Suppressor macrophage treated with lipopolysaccharide for 4 hours (primary cell): ENCODE results near the gene WLS.

Experiments
- DNase-seq: peaks from one replicate; pipeline ENCODE4 v3.0.0-alpha.2; 2020

WLS gene

GRCh38 chr1:68128820-68129219 is 103.5 kb downstream of the WLS start:
- DNase-seq: no peak

- DNase-seq: no peak
These were observed 104.2 kb downstream of the WLS start for GRCh38 chr1:68128157-68128556.

- no peak for DNase-seq
These were observed 110.8 kb downstream of the WLS start for GRCh38 chr1:68121536-68121935.

- DNase-seq: peak; percentile 78
These were observed 112.1 kb downstream of the WLS start for GRCh38 chr1:68120136-68120791.

GRCh38 chr1:68119445-68119844 is 112.9 kb downstream of the WLS start:
- DNase-seq: no peak

GRCh38 chr1:68117416-68117815 is 114.9 kb downstream of the WLS start:
- DNase-seq: no peak

GRCh38 chr1:68116643-68117235 is 115.6 kb downstream of the WLS start:
- DNase-seq: peak; percentile 62

- no peak for DNase-seq
These were observed 117.0 kb downstream of the WLS start for GRCh38 chr1:68115308-68115707.

- DNase-seq: no peak
These were observed 118.4 kb downstream of the WLS start for GRCh38 chr1:68113966-68114365.

- no peak for DNase-seq
These were observed 119.5 kb downstream of the WLS start for GRCh38 chr1:68112835-68113243.

GRCh38 chr1:68111519-68112436 is 120.5 kb downstream of the WLS start:
- peak; percentile 8 for DNase-seq

- DNase-seq: no peak
These were observed 124.6 kb downstream of the WLS start for GRCh38 chr1:68107771-68108170.

GRCh38 chr1:68103884-68104554 is 128.3 kb downstream of the WLS start:
- no peak for DNase-seq

GRCh38 chr1:68103011-68103545 is 129.2 kb downstream of the WLS start:
- DNase-seq: no peak

- DNase-seq: no peak
These were observed 130.5 kb downstream of the WLS start for GRCh38 chr1:68101829-68102228.

- no peak for DNase-seq
These were observed 131.8 kb downstream of the WLS start for GRCh38 chr1:68100571-68100970.

- no peak for DNase-seq
These were observed 138.6 kb downstream of the WLS start for GRCh38 chr1:68093737-68094136.

GRCh38 chr1:68087184-68087583 is 145.1 kb downstream of the WLS start:
- no peak for DNase-seq

GRCh38 chr1:68085752-68086151 is 146.6 kb downstream of the WLS start:
- no peak for DNase-seq

- no peak for DNase-seq
These were observed 148.6 kb downstream of the WLS start for GRCh38 chr1:68083686-68084085.

GRCh38 chr1:68081775-68082283 is 150.5 kb downstream of the WLS start:
- DNase-seq: no peak

- DNase-seq: no peak
These were observed 153.7 kb downstream of the WLS start for GRCh38 chr1:68078647-68079046.
